IPS DF 6.9 (cell line): ENCODE results near the gene XRCC3.

Experiments
- DNase-seq: peaks from one replicate; pipeline ENCODE4 v3.0.0-alpha.2; 2013; ENCODE audit warnings: low read depth, low spot score
- H3K27ac ChIP-seq: one replicate; pipeline ENCODE4 v1.5.1; 2013; ENCODE audit warnings: low read length, control low read depth
- H3K27me3 ChIP-seq: 2 replicates; pipeline ENCODE4 v1.6.1; 2013; ENCODE audit warnings: mild to moderate bottlenecking, low read length; ENCODE audit not compliant: control insufficient read depth, insufficient read depth
- H3K36me3 ChIP-seq: 2 replicates; pipeline ENCODE4 v1.6.1; 2013; ENCODE audit warnings: low read length; ENCODE audit not compliant: control insufficient read depth, insufficient read depth
- H3K4me1 ChIP-seq: 2 replicates; pipeline ENCODE4 v1.6.1; 2013; ENCODE audit warnings: low read length; ENCODE audit not compliant: control insufficient read depth, insufficient read depth
- H3K4me3 ChIP-seq: 2 replicates; pipeline ENCODE4 v1.5.1; 2013; ENCODE audit warnings: mild to moderate bottlenecking, low read length
- H3K9me3 ChIP-seq: 2 replicates; pipeline ENCODE4 v1.6.1; 2013; ENCODE audit warnings: low read length, inconsistent platforms; ENCODE audit not compliant: control insufficient read depth, insufficient read depth
- WGBS: extraction: QIAGEN DNeasy Blood & Tissue Kit; methylation state at CpG from one replicate; pipeline ENCODE4 v1.1.7; 2013; ENCODE audit warnings: mixed read lengths, missing lambda C conversion rate; ENCODE audit not compliant: insufficient read length, insufficient coverage; 5-methylcytosine and 5-hydroxymethylcytosine counted together

The XRCC3 gene

DNA sequence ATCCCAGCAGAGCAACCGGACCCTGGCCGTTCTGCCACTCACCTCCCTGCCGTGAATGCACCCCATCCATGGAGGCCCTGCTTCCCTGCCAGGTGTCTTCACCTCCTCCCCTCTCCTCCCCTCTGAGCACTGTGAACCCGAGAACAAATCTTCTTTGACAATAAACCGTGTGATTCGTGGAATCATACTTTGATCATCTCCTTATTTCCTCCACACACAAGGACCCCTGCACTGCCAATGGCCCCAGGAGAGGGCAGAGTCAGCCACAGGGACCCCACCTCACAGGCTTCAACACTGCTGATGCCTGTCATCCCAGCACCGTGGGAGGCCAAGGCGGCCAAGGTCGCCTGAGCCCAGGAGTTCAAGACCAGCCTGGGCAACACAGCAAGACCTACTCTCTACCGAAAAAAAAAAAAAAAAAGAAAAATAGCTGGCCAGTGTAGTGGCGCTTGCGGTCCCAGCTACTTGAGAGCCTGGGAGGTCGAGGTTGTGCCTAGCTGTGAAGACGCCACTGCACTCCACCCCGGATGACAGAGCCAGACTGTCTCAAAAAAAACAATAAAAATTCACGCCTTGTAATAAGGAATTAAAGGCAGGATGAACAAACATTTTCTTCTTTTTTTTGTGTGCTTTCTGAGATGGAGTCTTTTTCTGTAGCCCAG, 1.1 kb downstream of the XRCC3 start:
- Histone ChIP-seq H3K27me3 (no peaks in the 10 kb centered on the region), H3K4me1 (peaks cover 3% of the 10 kb centered on the region; the same call in 1 of the 2 replicates), H3K4me3 (peak overlapping the region; percentile 79; the same call in 1 of the 2 replicates), H3K36me3 (peaks cover 18% of the 10 kb centered on the region), H3K27ac (no peak overlapping the region), H3K9me3 (no peaks in the 10 kb centered on the region)
- WGBS: no CpG with 5 or more reads among the region's 16 CpGs
- DNase-seq: no peak

DNA sequence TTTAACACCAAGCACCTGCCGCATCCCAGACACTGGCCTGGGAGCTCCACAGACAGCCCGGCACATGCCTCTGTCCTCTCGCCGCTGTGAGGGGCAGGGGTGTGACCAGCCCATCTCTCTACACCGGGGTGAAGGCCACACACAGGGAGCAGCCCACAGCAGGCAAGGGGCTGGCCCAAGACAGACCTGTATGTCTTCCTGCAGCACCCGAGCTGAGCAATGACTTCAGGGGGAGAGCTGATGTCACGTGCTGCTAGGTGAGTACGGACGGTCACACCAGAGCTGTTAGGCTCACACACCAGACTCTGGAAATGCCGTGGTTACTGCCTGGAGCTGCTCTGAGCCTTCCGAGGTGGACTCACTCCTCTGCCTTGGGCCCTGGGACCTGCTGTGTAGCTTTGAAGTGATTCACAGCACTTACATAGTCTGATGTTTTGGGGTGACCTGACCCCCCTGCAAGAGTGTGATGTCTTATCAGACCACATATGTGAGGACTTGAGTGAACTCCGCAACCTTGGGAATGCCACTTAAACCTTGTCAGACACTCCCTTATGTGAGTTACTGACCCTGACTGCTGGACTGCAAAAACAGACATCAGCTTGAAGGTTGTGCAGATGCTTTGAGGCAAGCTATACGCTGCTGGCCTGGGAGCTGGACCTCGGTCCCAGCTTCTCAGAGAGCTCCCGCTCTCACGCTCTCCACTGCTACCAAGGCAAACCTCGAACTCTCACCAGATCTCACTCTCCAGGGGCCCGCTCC, 1.8 kb downstream of the XRCC3 start:
- no CpG with 5 or more reads among the region's 18 CpGs for WGBS

GRCh38 chr14:103712633-103713247, 2.5 kb downstream of the XRCC3 start:
- WGBS: no CpG with 5 or more reads among the region's 24 CpGs
- peaks cover 3% of the 10 kb centered on the region; the same call in 1 of the 2 replicates for H3K4me1 ChIP-seq
- H3K4me3 ChIP-seq: no peak overlapping the region
- H3K36me3 ChIP-seq: peaks cover 30% of the 10 kb centered on the region
- H3K27me3 ChIP-seq: no peaks in the 10 kb centered on the region
- H3K27ac ChIP-seq: no peak overlapping the region
- H3K9me3 ChIP-seq: no peaks in the 10 kb centered on the region
- no peak for DNase-seq

More for the DNA sequence above, 1.8 kb downstream of the XRCC3 start:
- no peak for DNase-seq
- Histone ChIP-seq H3K36me3 (peaks cover 23% of the 10 kb centered on the region), H3K4me3 (no peak overlapping the region), H3K4me1 (peaks cover 3% of the 10 kb centered on the region; the same call in 1 of the 2 replicates), H3K9me3 (no peaks in the 10 kb centered on the region), H3K27ac (no peak overlapping the region), H3K27me3 (no peaks in the 10 kb centered on the region)

GRCh38 chr14:103711516-103712431, 3.5 kb downstream of the XRCC3 start:
- no peak for DNase-seq
- Histone ChIP-seq H3K9me3 (no peaks in the 10 kb centered on the region), H3K27me3 (no peaks in the 10 kb centered on the region), H3K27ac (no peak overlapping the region), H3K4me3 (no peak overlapping the region), H3K4me1 (peaks cover 2% of the 10 kb centered on the region; the same call in 1 of the 2 replicates), H3K36me3 (peaks cover 37% of the 10 kb centered on the region)
- WGBS: no CpG with 5 or more reads among the region's 27 CpGs

DNA sequence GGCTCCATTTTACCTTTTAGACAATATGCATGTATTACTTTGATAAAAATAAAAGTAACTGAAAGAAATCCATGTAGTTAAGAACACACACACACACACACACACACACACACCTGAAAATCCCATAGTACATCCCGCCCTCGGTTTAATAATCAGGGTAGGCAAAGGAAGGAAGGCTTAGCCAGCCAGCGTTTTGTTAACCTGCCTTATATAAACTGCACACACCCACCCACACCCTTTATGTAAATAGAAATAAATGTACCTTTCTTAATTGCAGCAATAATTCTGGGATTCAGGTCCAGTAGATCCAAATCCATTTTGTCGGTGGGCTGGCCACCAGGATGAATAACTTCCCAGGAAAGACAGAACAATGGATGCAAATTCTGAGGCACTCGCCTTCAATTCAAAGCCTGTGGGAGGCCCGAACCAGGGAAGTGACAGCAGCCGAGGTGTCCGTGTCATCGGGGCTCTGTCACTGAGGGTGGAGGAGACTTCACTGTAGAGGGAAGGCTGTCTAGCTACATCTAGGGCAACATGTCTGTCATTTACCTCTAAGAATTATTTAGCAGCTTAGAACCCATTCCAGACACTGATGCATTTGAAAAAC, 4.4 kb downstream of the XRCC3 start:
- Histone ChIP-seq H3K4me1 (no peaks in the 10 kb centered on the region; the same call in 1 of the 2 replicates), H3K36me3 (peaks cover 40% of the 10 kb centered on the region), H3K27me3 (no peaks in the 10 kb centered on the region), H3K4me3 (no peak overlapping the region), H3K9me3 (no peaks in the 10 kb centered on the region), H3K27ac (no peak overlapping the region)
- DNase-seq: no peak
- no CpG with 5 or more reads among the region's 9 CpGs for WGBS

DNA sequence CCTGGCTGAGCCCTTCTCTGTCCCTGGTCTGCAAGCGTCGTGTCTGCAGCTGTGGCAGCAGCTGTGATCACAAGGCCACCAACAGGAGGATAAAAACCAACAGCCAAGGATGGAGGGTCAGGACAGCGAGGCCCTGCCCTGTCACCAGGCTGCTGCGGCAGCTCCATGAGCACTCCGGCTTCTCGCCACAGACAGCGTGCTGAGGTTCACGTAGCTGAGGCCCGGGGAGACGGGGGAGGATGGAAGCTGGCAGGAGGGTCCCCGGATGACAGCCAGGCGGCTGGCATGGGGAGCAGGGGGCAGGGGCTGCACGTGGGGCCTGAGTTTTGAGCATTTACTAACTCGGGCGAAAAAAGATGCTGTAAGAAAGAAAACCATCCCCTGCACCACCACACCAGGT, 5.4 kb downstream of the XRCC3 start:
- Histone ChIP-seq H3K4me3 (no peak overlapping the region), H3K27ac (no peak overlapping the region), H3K9me3 (no peaks in the 10 kb centered on the region), H3K4me1 (no peaks in the 10 kb centered on the region; the same call in 1 of the 2 replicates), H3K27me3 (no peaks in the 10 kb centered on the region), H3K36me3 (peaks cover 40% of the 10 kb centered on the region)
- DNase-seq: no peak
- WGBS: no CpG with 5 or more reads among the region's 15 CpGs

DNA sequence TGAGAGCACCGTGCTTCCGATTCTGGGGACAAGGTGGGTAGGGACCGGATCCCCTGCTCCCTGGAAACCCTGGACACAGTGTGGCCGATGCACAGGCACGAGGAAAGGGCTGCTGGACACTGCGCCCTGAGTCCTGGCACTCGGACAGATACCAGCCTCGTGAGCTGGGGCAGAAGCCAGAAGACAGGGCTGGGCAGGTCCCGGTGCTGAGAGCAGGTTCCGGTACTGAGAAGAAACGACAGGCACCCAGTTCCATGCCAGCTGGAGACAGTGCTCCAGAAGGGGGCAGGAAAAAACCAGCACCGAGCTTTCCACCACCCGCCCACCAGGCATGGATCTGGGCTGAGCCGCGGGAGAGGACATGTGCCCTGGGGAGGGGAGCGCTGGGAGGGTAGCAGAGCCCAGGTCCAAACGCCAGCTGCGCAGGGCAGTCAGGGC, 6.5 kb downstream of the XRCC3 start:
- no peak for DNase-seq
- Histone ChIP-seq H3K27me3 (no peaks in the 10 kb centered on the region), H3K9me3 (no peaks in the 10 kb centered on the region), H3K27ac (no peak overlapping the region), H3K4me1 (no peaks in the 10 kb centered on the region; the same call in 1 of the 2 replicates), H3K4me3 (no peak overlapping the region), H3K36me3 (peaks cover 40% of the 10 kb centered on the region)
- no CpG with 5 or more reads among the region's 18 CpGs for WGBS

DNA sequence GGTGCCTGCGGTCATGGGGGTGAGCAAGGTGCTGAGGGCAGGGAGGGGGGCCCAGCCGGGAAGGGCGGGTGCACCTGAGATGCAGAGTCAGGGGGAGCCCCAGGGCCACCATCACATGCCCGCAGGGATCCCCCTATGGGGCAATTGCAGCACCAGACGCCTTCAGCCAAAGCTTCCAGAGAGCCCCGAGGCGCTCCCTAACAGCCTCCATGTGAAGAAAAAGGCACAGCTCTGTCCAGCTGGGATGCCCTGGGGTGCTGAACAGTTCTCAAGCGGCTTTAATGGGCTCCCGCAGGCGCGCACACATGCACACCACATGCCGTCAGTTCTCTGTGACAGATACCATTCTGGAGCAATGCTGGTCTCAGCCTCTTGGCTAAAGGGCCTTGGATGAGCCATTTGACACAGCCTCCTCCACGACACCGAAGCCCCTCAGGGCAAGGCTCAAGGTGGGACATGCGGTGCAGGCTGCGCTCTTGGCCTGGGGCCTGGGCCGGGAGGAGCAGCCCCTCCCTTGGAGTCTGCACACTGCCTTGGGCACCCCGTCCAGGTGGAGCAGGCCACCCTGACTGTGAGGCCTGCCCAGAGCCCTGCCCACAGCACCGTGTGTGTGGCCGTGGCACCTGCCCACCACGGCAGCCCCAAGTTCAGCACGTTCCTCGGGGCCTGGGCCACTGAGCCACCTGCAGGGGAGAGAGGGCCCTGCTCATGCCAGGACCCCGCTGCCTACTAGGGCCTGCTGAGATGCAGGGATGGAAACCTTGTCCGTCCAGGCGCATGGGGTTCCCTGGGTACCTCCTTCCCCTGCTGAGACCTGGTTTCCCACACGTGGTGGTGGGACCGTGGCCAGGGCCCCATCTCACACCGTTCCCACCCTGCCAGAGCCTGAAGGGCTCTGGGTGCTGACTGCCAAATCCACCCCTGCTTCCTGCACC, 7.7 kb downstream of the XRCC3 start:
- WGBS: no CpG with 5 or more reads among the region's 29 CpGs
- Histone ChIP-seq H3K27me3 (no peaks in the 10 kb centered on the region), H3K4me1 (no peaks in the 10 kb centered on the region; the same call in 1 of the 2 replicates), H3K36me3 (peaks cover 45% of the 10 kb centered on the region), H3K9me3 (no peaks in the 10 kb centered on the region), H3K4me3 (no peak overlapping the region), H3K27ac (no peak overlapping the region)
- no peak for DNase-seq
